RCC 7860 (cell line): Measurements from ENCODE around the gene NOL6.
"Not testable (repeated sequence)": the region's sequence is repeated elsewhere in the genome, so short reads cannot be mapped to it uniquely, and the experiment has no call there.

ENCODE experiments used
- DNase-seq: peaks from one replicate; pipeline ENCODE4 v3.0.0-alpha.2; 2015; ENCODE audit warnings: low spot score
- FAIRE-seq: peaks from 2 replicates; lab custom pipeline; 2012; peaks lifted over from hg19 to GRCh38; lab: Jason Lieb, UNC

NOL6 gene

GRCh38 chr9:33435821-33436277 is 37.9 kb downstream of the NOL6 start:
- DNase-seq (no peak), FAIRE-seq (no peak)

- FAIRE-seq (no peak), DNase-seq (no peak)
Observed at GRCh38 chr9:33434317-33435105, 39.2 kb downstream of the NOL6 start.

GRCh38 chr9:33433871-33434270 is 39.9 kb downstream of the NOL6 start:
- FAIRE-seq (no peak), DNase-seq (no peak)

GRCh38 chr9:33431420-33431819 is 42.3 kb downstream of the NOL6 start:
- no peak for DNase-seq

GRCh38 chr9:33430942-33431341 is 42.8 kb downstream of the NOL6 start:
- FAIRE-seq, result no peak
- no peak for DNase-seq

More at GRCh38 chr9:33431420-33431819, 42.3 kb downstream of the NOL6 start:
- no peak for FAIRE-seq

GRCh38 chr9:33429256-33429985 is 44.3 kb downstream of the NOL6 start:
- no peak for DNase-seq
- no peak for FAIRE-seq

- FAIRE-seq (no peak), DNase-seq (no peak)
Observed at GRCh38 chr9:33426843-33427293, 46.9 kb downstream of the NOL6 start.

- DNase-seq (no peak), FAIRE-seq (no peak)
Observed at GRCh38 chr9:33425128-33425533, 48.6 kb downstream of the NOL6 start.

- FAIRE-seq, DNase-seq: not testable (repeated sequence)
Observed at GRCh38 chr9:33424492-33424891, 49.2 kb downstream of the NOL6 start.

GRCh38 chr9:33424043-33424442 is 49.7 kb downstream of the NOL6 start:
- not testable (repeated sequence) for DNase-seq, FAIRE-seq

GRCh38 chr9:33419708-33420303 is 53.9 kb downstream of the NOL6 start:
- no peak for FAIRE-seq

GRCh38 chr9:33418090-33418489 is 55.6 kb downstream of the NOL6 start:
- DNase-seq (no peak), FAIRE-seq (no peak)

More at GRCh38 chr9:33419708-33420303, 53.9 kb downstream of the NOL6 start:
- DNase-seq, result no peak

GRCh38 chr9:33416996-33417395 is 56.7 kb downstream of the NOL6 start:
- FAIRE-seq, result no peak
- no peak for DNase-seq

GRCh38 chr9:33415501-33416038 is 58.2 kb downstream of the NOL6 start:
- FAIRE-seq (no peak), DNase-seq (peak; percentile 22)

- FAIRE-seq, result no peak
- DNase-seq, result no peak
Observed at GRCh38 chr9:33414889-33415500, 58.7 kb downstream of the NOL6 start.

- no peak for FAIRE-seq
- no peak for DNase-seq
Observed at GRCh38 chr9:33414268-33414667, 59.5 kb downstream of the NOL6 start.
